ENCODE measurements around the gene NEK11.

NEK11 gene

GRCh38 chr3:131047582-131047981 lies 20.9 kb downstream of the NEK11 start:
- FAIRE-seq, result no peak

- FAIRE-seq, result no peak
Measured at GRCh38 chr3:131048030-131048429, 21.4 kb downstream of the NEK11 start.

- no peak for FAIRE-seq
Measured at GRCh38 chr3:131050001-131050400, 23.3 kb downstream of the NEK11 start.

GRCh38 chr3:131053043-131053859 lies 26.6 kb downstream of the NEK11 start:
- no peak for FAIRE-seq

- no peak for FAIRE-seq
Measured at GRCh38 chr3:131067983-131068382, 41.3 kb downstream of the NEK11 start.

- no peak for FAIRE-seq
Measured at GRCh38 chr3:131072099-131072559, 45.5 kb downstream of the NEK11 start.

- FAIRE-seq, result no peak
Measured at GRCh38 chr3:131072845-131073244, 46.2 kb downstream of the NEK11 start.

GRCh38 chr3:131075632-131076328 lies 49.1 kb downstream of the NEK11 start:
- no peak for FAIRE-seq

GRCh38 chr3:131077904-131078303 lies 51.2 kb downstream of the NEK11 start:
- no peak for FAIRE-seq

GRCh38 chr3:131079086-131079485 lies 52.4 kb downstream of the NEK11 start:
- FAIRE-seq, result no peak

GRCh38 chr3:131081224-131081623 lies 54.5 kb downstream of the NEK11 start:
- no peak for FAIRE-seq

GRCh38 chr3:131082246-131082645 lies 55.6 kb downstream of the NEK11 start:
- no peak for FAIRE-seq

GRCh38 chr3:131082871-131083863 lies 56.5 kb downstream of the NEK11 start:
- FAIRE-seq, result no peak

GRCh38 chr3:131091768-131092167 lies 65.1 kb downstream of the NEK11 start:
- no peak for FAIRE-seq

GRCh38 chr3:131107637-131108433 lies 81.2 kb downstream of the NEK11 start:
- no peak for FAIRE-seq

- FAIRE-seq, result no peak
Measured at GRCh38 chr3:131109156-131109555, 82.5 kb downstream of the NEK11 start.

GRCh38 chr3:131110087-131110486 lies 83.4 kb downstream of the NEK11 start:
- FAIRE-seq, result no peak

GRCh38 chr3:131114256-131114655 lies 87.6 kb downstream of the NEK11 start:
- no peak for FAIRE-seq

- FAIRE-seq, result no peak
Measured at GRCh38 chr3:131125684-131126083, 99.0 kb downstream of the NEK11 start.

- FAIRE-seq, result no peak
Measured at GRCh38 chr3:131140891-131141290, 114.2 kb downstream of the NEK11 start.

- FAIRE-seq, result no peak
Measured at GRCh38 chr3:131141770-131142169, 115.1 kb downstream of the NEK11 start.

GRCh38 chr3:131142580-131142979 lies 115.9 kb downstream of the NEK11 start:
- FAIRE-seq, result no peak

All from endometrium (tissue), 2 donors.